ENCODE data around the gene TMEM123. TPM values are rescaled to one million over a fixed set of nuclear protein-coding genes. Genes with fewer than 3 reads are reported as not detected.

The TMEM123 gene
- total RNA-seq, 4 donors from 2014 or later, result 52.6 to 147 (median 101) TPM

DNA sequence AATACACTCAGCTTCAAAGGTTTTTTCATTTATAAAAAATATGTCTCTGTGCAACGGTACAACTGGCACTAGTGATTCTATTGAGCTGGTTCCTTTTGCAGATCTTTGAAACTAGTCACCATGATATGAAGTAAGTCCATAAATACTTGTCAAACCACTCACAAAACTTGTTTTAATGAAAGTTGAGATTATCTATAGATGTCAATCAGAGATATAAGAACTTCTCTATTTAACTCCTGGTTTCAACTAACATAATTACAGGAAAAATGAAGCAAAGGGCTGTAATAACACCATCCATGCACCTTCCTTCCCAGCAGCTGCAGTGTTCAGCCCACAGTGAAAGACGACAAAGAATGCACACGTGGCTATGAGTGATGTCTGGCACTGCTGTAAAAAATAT, 44.7 kb downstream of the TMEM123 start:
- TF ChIP-seq, protein P1, sequence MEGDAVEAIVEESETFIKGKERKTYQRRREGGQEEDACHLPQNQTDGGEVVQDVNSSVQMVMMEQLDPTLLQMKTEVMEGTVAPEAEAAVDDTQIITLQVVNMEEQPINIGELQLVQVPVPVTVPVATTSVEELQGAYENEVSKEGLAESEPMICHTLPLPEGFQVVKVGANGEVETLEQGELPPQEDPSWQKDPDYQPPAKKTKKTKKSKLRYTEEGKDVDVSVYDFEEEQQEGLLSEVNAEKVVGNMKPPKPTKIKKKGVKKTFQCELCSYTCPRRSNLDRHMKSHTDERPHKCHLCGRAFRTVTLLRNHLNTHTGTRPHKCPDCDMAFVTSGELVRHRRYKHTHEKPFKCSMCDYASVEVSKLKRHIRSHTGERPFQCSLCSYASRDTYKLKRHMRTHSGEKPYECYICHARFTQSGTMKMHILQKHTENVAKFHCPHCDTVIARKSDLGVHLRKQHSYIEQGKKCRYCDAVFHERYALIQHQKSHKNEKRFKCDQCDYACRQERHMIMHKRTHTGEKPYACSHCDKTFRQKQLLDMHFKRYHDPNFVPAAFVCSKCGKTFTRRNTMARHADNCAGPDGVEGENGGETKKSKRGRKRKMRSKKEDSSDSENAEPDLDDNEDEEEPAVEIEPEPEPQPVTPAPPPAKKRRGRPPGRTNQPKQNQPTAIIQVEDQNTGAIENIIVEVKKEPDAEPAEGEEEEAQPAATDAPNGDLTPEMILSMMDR (IDR thresholded peaks at IDR 0.05; ENCODE audit: low read depth), result no peak

DNA sequence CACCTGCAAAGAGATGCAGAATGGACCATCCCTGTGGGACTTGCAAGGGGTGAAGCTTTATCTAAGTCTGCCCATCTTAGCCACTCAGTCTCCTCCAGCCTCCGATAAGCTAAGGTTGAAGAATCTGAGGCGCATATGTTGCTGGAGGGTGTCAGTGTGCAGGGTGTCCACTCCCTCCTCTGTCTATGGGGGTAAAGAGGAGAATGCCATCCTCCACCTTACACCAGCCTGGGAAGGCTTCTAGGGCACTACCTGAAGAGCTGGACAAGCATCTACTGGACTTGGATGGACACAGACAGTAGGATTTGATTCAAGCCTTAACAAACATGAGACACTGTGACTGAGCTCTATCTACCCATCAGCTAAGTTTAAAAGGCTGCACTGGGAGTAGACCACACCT, 46.5 kb downstream of the TMEM123 start:
- TF ChIP-seq, protein P1 (IDR thresholded peaks at IDR 0.05; ENCODE audit: low read depth), result no peak

DNA sequence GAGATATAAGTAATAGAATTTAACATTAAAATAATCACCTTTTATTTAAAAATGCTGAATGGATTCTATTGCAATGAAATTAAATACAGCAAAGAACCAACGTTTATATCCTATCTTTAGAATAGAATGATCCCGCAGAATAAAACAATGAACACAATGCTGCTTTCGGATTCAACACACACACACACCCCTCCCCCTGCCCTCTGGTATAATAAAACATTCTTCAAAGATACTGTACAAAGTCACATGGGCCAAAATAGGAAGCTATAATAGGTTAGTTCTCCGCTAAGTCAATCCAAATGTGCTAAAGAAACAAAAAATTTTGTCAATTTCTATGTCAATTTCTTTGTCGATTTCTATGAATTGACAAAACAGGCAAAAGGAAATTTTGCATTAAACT, 47.1 kb downstream of the TMEM123 start:
- TF ChIP-seq, protein P1 (IDR thresholded peaks at IDR 0.05; ENCODE audit: low read depth), result no peak

DNA sequence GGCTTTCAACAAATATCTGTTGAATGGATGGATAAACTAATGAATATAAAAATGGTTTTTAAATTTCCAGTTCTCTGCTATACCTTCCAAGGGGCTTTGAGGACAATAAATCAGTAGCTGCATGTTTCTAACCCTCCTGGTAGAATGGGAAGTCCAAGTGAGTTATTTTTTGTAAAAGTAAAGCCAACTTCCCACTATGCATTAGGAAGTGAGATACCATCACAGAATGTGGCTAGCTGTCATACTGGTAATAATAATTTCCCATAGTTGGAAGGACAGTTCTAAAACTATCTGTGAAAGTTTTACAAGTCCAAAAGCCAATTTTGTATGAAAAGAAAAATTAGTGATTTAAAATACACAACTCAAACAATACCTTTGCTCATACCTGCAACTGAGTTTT, 50.0 kb downstream of the TMEM123 start:
- TF ChIP-seq, protein P1 (IDR thresholded peaks at IDR 0.05; ENCODE audit: low read depth), result no peak

DNA sequence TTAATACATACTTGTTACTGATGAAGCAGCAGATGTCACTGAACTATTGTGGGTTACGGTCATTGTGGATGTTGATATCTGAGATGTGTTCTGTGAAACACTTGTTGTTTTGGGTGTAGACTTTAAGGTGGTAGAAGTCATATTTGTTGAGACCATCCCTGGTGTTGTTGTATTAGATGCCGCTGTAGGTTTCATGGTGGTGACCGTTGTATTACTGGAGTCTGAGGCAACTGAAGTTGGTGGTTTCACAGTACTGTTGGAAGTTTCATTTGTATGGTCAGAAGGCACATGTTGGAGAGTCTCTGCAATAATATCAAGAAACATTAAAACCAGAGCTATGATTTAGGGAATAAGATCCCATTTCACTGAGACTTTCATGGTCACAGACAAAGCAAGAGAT, 50.7 kb downstream of the TMEM123 start:
- TF ChIP-seq, protein P1 (IDR thresholded peaks at IDR 0.05; ENCODE audit: low read depth), result no peak

DNA sequence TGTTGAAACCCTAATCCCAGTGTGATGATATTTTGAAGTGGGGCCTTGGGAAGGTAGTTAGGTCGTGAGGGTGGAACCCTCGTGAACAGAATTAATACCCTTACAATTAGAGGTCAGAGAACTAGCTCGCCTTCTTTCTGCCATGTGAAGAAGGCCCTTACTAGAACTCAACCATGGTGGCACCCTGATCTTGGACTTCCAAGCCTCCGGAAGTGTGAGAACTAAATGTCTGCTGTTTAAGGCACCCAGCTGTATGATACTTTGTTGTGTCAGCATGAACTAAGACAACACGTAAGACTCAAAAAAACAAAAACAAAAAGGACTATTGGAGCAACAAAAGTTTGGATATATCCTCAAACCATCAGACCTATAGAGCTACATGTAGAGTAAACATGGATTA, 52.0 kb downstream of the TMEM123 start:
- TF ChIP-seq, protein P1 (IDR thresholded peaks at IDR 0.05; ENCODE audit: low read depth), result no peak

DNA sequence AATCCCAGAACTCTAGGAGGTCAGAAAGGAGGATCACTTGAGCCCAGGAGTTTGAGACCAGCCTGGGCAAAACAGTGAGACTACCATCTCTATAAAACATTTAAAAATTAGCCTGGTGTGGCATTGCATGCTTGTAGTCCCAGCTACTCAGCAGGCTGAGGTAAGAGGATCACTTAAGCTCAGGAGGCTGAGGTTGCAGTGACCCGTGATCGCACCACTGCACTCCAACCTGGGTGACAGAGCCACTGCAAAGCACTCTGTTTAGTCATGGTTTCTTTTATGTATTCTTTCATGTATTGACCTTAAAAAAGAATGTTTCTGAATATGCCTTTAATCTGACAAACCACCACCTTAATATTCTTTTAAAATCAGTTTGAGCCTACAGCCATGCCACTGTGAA, 53.4 kb downstream of the TMEM123 start:
- TF ChIP-seq, protein P1 (IDR thresholded peaks at IDR 0.05; ENCODE audit: low read depth), result no peak
